Esophagus squamous epithelium (tissue), 5 donors: ENCODE measurements around the gene TRIM26. TPM values are rescaled to one million over a fixed set of nuclear protein-coding genes. Genes with fewer than 3 reads are reported as not detected.
"Not testable (repeated sequence)": the region's sequence is repeated elsewhere in the genome, so short reads cannot be mapped to it uniquely, and the experiment has no call there.

Source experiments
- DNase-seq: peaks from one replicate; lab custom pipeline; 2025; lab: John Stamatoyannopoulos, UW
- H3K27ac ChIP-seq, 4 donors: fragments of 200-600 bp; sonication (generic); one replicate each; pipeline ENCODE4 v1.5.1; 2016 to 2019; ENCODE audit warnings: mild to moderate bottlenecking in 1 of 4
- H3K27me3 ChIP-seq, 4 donors: fragments of 200-600 bp; sonication (generic); 1 replicate in 3 of 4; 2 replicates in 1 of 4; pipeline versions ENCODE4 v1.5.1 to v1.6.0; 2017 to 2021; ENCODE audit warnings: antibody characterized with exemption in 1 of 4
- H3K36me3 ChIP-seq, 3 donors: fragments of 200-600 bp; sonication (generic); one replicate each; pipeline ENCODE4 v1.5.1; 2016 to 2019
- H3K4me1 ChIP-seq, 3 donors: fragments of 200-600 bp; sonication (generic); one replicate each; pipeline ENCODE4 v1.5.1; 2017 to 2019
- H3K4me3 ChIP-seq, 4 donors: fragments of 200-600 bp; sonication (generic); 1 replicate in 3 of 4; 2 replicates in 1 of 4; pipeline ENCODE4 v1.5.1; 2016 to 2019; ENCODE audit warnings: mild to moderate bottlenecking in 2 of 4, moderate library complexity in 1 of 4
- H3K9me3 ChIP-seq, 3 donors: fragments of 200-600 bp; sonication (generic); one replicate each; pipeline ENCODE4 v1.5.1; 2016 to 2019
- POLR2A ChIP-seq, 4 donors: fragments of 450-650 bp; IDR thresholded peaks; one replicate each; pipeline ENCODE4 v1.6.1; 2017; ENCODE audit warnings: antibody characterized with exemption in 4 of 4, mild to moderate bottlenecking in 4 of 4, moderate library complexity in 3 of 4
- WGBS, 2 donors: methylation state at CpG; one replicate each; pipeline ENCODE4 v1.1.5; 2018; 5-methylcytosine and 5-hydroxymethylcytosine counted together
- intact Hi-C: fragments of 100-400 bp; cut with DNase I; formaldehyde crosslinking; loops from one replicate; pipeline ENCODE4 v1.15.0; 2022
- total RNA-seq, 4 donors: library from RNA; depleted of rRNA; stranded (reverse); fragments of >200 nt; gene quantifications; one replicate each; pipeline ENCODE4 v1.1.0, GENCODE V29; 2016
- TF ChIP-seq, protein P1 (sequence below), 6 experiments: fragments of 450-650 bp in 4 of 6; fragments of 200-600 bp in 2 of 6; sonication (generic) in 2 of 6; IDR thresholded peaks; one replicate each; pipeline ENCODE4 v1.5.1; 2016 to 2019; ENCODE audit warnings: antibody characterized with exemption in 6 of 6, mild to moderate bottlenecking in 4 of 6, moderate library complexity in 4 of 6
- donor health status: DM: yes; HTN: yes; CAD: no.

TRIM26 gene
- total RNA-seq, 4 donors from 2014 or later: 52.3 to 76.3 (median 63.3) TPM

DNA sequence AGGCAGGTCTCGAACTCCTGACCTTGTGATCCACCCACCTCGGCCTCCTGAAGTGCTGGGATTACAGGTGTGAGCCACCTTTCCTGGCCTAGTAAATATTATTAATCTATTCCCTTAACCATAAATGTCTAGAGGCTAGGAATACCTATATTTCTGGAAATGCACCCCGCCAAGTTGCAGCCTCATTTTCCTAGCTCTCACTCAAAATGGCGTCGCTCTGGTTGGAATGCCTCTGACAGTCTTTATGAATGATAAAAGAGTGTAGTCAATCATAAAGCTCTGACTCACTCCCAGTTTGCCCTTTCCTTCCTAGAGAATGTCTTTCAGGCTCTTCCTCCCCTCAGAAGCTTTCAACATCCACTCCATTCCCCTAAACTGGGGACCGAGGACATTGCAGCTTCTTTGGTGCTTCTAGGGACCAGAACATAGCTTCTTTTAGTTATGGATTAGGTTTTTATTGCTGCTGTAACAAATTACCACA, 14.1 kb upstream of the TRIM26 start:
- no peaks in the 10 kb centered on the region for H3K27me3 ChIP-seq
- no peak for TF ChIP-seq POLR2A (IDR thresholded peaks at IDR 0.05)
- TF ChIP-seq, protein P1, sequence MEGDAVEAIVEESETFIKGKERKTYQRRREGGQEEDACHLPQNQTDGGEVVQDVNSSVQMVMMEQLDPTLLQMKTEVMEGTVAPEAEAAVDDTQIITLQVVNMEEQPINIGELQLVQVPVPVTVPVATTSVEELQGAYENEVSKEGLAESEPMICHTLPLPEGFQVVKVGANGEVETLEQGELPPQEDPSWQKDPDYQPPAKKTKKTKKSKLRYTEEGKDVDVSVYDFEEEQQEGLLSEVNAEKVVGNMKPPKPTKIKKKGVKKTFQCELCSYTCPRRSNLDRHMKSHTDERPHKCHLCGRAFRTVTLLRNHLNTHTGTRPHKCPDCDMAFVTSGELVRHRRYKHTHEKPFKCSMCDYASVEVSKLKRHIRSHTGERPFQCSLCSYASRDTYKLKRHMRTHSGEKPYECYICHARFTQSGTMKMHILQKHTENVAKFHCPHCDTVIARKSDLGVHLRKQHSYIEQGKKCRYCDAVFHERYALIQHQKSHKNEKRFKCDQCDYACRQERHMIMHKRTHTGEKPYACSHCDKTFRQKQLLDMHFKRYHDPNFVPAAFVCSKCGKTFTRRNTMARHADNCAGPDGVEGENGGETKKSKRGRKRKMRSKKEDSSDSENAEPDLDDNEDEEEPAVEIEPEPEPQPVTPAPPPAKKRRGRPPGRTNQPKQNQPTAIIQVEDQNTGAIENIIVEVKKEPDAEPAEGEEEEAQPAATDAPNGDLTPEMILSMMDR (IDR thresholded peaks at IDR 0.05): no peak
- intact Hi-C loops: no loop called here
- DNase-seq: no peak
- H3K9me3 ChIP-seq: no peaks in the 10 kb centered on the region
- no peaks in the 10 kb centered on the region for H3K36me3 ChIP-seq
- 75 to 90% methylated on average over 5 to 6 of the region's 6 CpGs for WGBS, 2 donors
- no peak overlapping the region for H3K4me3 ChIP-seq
- H3K4me1 ChIP-seq: no peaks in the 10 kb centered on the region
- H3K27ac ChIP-seq: no peak overlapping the region

DNA sequence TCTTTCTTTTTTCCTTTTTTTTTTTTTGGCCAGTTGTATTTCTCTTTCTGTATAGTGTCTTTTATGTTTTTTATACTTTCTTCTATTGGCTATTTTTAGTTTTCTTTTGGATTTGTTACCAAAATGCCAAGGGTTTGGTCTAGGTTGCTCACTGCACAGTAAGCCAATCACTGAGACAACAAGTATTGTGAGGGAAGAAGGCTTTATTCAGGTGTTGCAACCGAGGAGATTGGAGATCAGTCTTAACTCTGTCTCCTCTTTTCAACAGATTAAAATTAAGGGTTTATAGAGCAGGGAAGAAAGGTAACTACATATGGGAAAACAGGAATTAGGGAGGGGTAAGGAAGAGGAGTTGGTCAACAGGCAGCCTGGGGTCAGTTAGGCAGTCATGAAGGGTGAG, 10.1 kb upstream of the TRIM26 start:
- Histone ChIP-seq H3K27ac (no peak overlapping the region), H3K27me3 (no peaks in the 10 kb centered on the region), H3K4me3 (no peak overlapping the region), H3K36me3 (no peaks in the 10 kb centered on the region), H3K9me3 (no peaks in the 10 kb centered on the region), H3K4me1 (peaks cover 0 to 6% (median 3%) of the 10 kb centered on the region in 3 donors)
- TF ChIP-seq POLR2A (IDR thresholded peaks at IDR 0.05): no peak
- TF ChIP-seq, protein P1 (IDR thresholded peaks at IDR 0.05): no peak
- no peak for DNase-seq
- WGBS, 2 donors: 79% methylated on average over 1 of the region's 1 CpG; no CpG with 5 or more reads in 1 of the 2 donors
- intact Hi-C loops: no loop called here

DNA sequence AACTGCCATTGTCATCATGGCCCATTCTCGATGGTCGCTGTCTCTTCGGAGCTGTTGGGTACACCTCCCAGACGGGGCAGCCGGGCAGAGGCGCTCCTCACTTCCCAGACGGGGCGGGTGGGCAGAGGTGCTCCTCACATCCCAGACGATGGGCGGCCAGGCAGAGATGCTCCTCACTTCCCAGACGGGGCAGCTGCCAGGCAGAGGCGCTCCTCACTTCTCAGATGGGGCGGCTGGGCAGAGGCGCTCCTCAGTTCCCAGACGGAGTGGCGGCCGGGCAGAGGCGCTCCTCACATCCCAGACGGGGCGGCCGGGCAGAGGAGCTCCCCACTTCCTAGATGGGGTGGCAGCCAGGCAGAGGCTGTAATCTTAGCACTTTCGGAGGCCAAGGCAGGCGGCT, 8.8 kb upstream of the TRIM26 start:
- H3K4me3 ChIP-seq, H3K27me3 ChIP-seq, H3K9me3 ChIP-seq, H3K27ac ChIP-seq, H3K36me3 ChIP-seq, H3K4me1 ChIP-seq, intact Hi-C loops, DNase-seq: not testable (repeated sequence)
- WGBS, 2 donors: 80% methylated on average over 3 of the region's 23 CpGs; no CpG with 5 or more reads in 1 of the 2 donors

DNA sequence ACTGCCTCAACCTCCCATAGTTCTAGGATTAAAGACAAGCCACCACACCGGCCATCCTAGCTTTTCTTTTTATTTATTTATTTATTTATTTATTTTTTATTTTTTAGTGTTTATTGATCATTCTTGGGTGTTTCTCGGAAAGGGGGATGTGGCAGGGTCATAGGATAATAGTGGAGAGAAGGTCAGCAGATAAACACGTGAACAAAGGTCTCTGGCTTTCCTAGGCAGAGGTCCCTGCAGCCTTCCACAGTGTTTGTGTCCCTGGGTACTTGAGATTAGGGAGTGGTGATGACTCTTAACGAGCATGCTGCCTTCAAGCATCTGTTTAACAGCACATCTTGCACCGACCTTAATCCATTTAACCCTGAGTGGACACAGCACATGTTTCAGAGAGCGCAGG, 8.2 kb upstream of the TRIM26 start:
- 76 to 78% methylated on average over 6 of the region's 6 CpGs for WGBS, 2 donors
- DNase-seq, intact Hi-C loops, H3K9me3 ChIP-seq, H3K36me3 ChIP-seq, H3K27ac ChIP-seq, H3K4me1 ChIP-seq, H3K4me3 ChIP-seq, H3K27me3 ChIP-seq: not testable (repeated sequence)

DNA sequence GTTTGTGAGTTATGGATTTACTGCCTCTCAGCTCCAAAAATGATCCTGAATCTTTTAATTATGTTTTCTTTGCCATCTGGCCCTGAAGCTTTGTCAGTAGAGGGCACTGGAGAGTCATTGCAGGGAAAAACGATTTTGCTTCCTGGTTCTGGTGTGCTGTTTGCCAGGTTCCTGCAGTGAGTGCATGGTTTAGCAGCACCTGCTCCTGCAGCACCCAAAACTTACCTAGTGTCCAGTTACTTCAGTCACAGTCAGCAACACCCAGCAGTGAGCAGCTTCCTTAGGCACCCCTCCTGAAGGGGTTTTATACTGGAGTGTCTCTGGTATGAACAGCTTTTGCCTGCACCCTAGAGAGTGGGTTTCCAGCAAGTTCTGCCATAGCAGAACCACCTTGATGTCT, 6.0 kb upstream of the TRIM26 start:
- no peak for TF ChIP-seq POLR2A (IDR thresholded peaks at IDR 0.05)
- TF ChIP-seq, protein P1 (IDR thresholded peaks at IDR 0.05): peak; percentile 58 to 80 (median 75)
- WGBS, 2 donors: 0 to 10% methylated on average over 1 of the region's 1 CpG
- intact Hi-C loops: no loop called here
- no peaks in the 10 kb centered on the region for H3K36me3 ChIP-seq
- H3K27me3 ChIP-seq: no peaks in the 10 kb centered on the region
- no peak overlapping the region for H3K4me3 ChIP-seq
- peaks cover 4 to 14% (median 7%) of the 10 kb centered on the region in 3 donors for H3K4me1 ChIP-seq
- no peak overlapping the region for H3K27ac ChIP-seq
- DNase-seq: no peak
- no peaks in the 10 kb centered on the region for H3K9me3 ChIP-seq

DNA sequence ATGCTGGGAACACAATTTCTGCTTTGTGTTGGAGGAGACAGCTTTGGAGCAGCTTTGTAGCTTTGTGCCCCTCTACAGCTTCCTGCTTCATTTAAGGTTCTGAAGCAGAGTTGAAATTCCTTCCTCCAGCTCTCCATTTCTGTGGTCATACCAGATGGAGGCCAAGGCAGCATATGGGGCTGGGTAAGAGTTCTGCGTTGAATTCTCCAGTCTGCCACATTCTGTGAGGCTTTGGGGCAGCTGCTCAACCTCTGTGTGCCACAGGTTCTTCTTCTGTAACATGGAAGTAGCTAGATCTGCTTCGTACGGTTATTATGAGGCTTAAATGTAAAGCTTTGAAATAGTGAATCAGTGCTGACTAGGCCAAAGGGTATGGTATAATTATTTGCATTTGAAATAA, 2.9 kb upstream of the TRIM26 start:
- TF ChIP-seq, protein P1 (IDR thresholded peaks at IDR 0.05): no peak
- TF ChIP-seq POLR2A (IDR thresholded peaks at IDR 0.05): no peak
- Histone ChIP-seq H3K4me3 (no peak overlapping the region), H3K27ac (no peak overlapping the region), H3K9me3 (no peaks in the 10 kb centered on the region), H3K4me1 (peaks cover 4 to 30% (median 14%) of the 10 kb centered on the region in 3 donors), H3K27me3 (no peaks in the 10 kb centered on the region), H3K36me3 (no peaks in the 10 kb centered on the region)
- DNase-seq: no peak
- 63 to 72% methylated on average over 3 of the region's 3 CpGs for WGBS, 2 donors
- intact Hi-C loops: no loop called here
